ENCODE measurements around the gene PIGO. TPM values are rescaled to one million over a fixed set of nuclear protein-coding genes. Genes with fewer than 3 reads are reported as not detected.

Gene PIGO
- 10.5 and 11.4 TPM in 2 replicates for total RNA-seq

GRCh38 chr9:35096035-35096849, at the start of gene PIGO:
TSS of gene PIGO (minus strand) at chr9:35096591. CDS start at chr9:35095565, 1,026 bp downstream.

DNA sequence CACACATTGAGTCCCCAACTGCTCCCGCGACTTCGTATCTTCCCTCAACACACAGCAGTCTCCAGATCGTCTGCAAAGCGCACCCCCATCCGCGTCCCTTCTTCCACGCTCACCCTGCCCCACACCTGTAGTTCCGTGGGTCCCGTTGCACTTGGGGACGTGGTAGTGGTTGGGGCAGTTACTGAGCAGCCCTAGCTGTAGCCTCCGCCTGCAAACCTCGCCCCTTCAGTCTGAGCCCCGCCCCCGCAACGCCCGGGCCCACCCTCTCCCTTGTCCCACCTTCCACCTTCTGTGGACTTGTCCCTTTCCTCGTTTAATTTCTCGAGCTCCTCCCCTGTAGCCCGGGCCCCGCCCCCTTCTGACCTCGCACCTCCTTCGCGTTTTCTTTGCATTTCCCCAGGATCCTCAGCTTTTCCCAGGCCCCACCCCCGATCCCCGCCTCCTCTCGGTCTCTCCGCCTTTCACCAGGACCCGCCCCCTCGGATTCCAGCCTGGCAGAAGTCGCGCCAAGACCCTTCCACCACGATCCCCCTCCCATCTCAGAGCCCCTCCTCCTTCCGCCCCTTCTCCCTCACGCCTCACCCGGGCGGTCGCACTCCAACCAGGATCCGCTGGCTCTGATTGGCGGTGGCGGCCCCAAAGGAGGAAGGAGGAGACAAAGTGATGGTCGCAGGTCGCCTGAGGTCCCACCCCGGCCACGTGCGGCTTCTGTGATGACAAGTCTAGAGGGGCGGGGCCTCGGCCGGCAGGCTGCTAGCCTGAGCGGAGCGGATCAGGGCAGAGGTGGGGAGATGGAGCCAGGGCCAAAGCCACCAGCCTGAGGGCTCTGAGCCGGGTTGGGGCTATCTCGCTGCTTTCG, 19.5 kb upstream of the PIGO start, which contains the start of gene ATOSB:
TSS of gene ATOSB (minus strand) at position 183 of the 859 bp plus-strand sequence. CDS start 7,588 bp downstream, outside the sequence.

GRCh38 chr9:35102769-35103659, 6.6 kb upstream of the PIGO start, which contains the start of gene STOML2:
TSS of gene STOML2 (minus strand) at chr9:35103131. CDS start at chr9:35103094, 37 bp downstream.

DNA sequence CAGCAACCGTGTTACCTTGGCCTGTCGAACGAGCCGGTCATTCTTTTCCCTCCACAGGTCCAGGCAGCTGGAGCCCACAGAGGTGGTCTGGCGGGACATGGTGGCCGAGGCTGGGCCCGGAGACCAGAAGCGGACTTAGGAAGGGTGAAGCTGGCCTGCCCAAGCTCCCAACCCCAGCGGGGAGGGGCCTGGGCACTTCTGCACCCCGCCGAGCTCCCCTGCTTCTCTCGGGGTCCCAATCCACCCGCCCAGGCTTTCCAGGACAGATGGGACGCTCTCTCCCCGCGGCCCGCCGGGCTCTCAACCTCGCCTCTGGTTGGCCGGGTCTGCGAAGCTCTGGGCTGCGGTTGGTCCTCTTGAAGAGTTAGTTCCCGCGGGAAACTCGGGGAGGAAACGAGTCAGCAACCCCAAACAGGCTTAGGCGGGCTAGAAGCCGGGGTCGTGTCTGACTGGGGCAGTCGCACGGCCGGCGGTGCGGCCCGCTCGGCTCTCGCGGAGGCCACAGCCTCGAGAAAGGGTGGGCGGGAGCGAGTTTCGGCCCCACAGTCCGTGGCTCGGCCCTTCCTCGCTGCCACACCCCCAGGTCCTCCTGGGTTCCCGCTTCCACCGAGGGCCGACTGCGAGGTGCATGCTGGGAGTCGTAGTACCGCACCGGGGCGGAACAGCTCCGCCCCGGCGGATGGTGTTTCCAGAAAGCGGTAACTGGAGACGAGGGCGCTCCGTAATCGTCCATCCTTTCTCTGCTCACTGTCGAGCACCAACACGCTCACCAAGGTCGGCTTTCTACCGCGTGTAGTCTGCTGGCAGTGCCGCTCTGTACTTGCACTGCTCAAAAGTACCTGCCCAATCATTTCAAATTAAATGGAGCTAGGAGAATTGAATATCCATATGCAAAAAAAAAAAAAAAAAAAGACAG, 16.7 kb downstream of the PIGO start, which contains the start of gene FANCG:
TSS of gene FANCG (minus strand) at position 517 of the 916 bp plus-strand sequence. CDS start at position 99, 418 bp downstream.

DNA sequence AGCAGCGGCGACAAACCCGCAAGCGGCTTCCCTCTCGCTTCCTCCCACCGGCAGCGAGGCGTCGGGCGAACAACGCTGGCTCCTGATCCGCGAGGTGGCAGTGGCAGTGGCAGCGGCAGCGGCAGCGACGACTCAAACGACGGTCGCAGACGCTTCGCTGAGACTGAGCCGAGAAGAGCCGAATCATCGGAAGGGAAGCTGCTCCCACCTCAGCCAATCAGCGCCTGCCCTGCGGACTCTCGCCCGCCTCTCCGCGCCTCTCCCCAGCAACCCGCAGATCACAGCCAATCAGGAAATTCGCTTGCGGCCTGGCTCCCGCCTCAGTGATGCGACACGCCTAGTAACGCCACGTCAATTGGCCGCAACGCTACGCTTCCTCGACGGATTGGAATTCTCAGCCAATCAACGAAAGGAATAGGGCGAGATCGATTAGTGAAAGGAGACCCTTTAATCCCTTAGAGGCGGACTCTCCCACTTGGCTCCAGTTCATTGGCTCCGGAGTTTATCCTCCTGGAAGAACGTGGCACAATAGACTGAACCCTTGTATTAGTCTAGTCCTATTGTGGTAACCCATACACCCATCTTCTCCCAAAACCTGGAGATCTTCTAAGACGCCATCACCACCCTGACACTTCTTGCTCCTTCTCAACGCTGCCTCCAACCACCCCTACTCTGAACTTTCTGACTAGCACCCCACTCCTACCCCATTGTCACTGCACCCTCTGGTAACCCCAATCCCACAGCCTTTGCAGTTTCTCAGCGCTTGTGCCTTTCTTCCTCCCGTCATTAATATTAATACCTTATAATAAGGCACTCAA, 23.7 kb downstream of the PIGO start, which contains the start of gene VCP:
TSS of gene VCP (minus strand) at position 165 of the 818 bp plus-strand sequence. CDS start 272 bp downstream, outside the sequence.

Other genes starting within 250 kb of the PIGO start
- gene PHF24, start 138.3 kb downstream of the PIGO start, total RNA-seq = under 0.01 TPM in 1 of 2 replicates, not detected in the other
- 9.8 and 13.3 TPM in 2 replicates for gene DNAJB5, start 106.8 kb downstream of the PIGO start, total RNA-seq
- gene VCP, start 24.0 kb downstream of the PIGO start, total RNA-seq = 360 and 426 TPM in 2 replicates
- 6.5 and 7.5 TPM in 2 replicates for gene FANCG, start 16.6 kb downstream of the PIGO start, total RNA-seq
- 175 and 201 TPM in 2 replicates for gene STOML2, start 6.5 kb upstream of the PIGO start, total RNA-seq
- gene ATOSB, start 19.3 kb upstream of the PIGO start, total RNA-seq = 11.4 and 13.2 TPM in 2 replicates
- 14.9 and 17.6 TPM in 2 replicates for gene UNC13B, start 65.4 kb upstream of the PIGO start, total RNA-seq

Measured in smooth muscle cell of bladder (primary cell).